ENCODE data around the gene TCN2. TPM values are rescaled to one million over a fixed set of nuclear protein-coding genes. Genes with fewer than 3 reads are reported as not detected.
A peak's percentile ranks its signal among the peaks of the same experiment; 100 is the strongest.

The TCN2 gene
- total and polyA plus RNA-seq, 9 of the 15 experiments (the other 6 are each of a cell fraction or from before 2014, with no cell fraction given): 0.88 to 5.4 (median 1.7) TPM

DNA sequence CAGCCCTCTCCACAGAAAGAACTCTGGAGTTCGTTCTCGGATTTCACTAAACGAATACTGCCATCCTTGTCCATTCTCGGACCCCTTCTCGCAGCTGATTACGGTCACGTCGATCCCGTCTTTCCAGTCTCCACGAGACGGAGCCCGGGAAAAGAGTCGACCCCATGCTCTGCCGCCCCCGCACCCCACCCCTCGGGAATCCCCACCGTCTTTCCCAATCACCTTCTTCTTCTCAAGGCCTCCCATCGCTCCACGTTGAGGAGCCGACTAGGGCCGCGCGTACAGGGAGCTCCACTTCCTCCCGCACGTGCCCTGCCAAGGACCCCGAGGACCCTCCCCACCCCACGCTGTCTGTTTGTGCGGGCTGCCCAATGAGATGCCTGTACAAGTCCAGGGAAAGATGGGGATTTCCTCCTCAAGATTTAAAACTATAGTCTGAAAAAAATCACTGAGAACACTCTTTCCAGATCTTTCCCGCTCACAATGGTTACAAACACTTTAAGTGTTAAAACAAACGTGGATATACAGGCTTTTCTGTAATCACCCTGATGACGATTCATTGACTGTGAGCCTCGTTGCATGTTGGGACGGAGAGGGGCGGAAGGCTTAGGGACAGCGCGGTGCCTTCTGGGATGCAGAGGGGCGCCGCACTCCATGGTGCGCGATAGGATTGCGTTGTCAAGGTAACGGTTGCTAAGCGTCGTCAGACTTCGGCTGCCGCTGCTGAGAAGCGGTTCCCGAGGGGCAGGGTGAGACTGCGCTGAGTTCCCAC, 15.2 kb upstream of the TCN2 start, which contains the start of gene PES1 (continued):
- TF ChIP-seq ZFPM2 (CRISPR knock-in tag; IDR thresholded peaks at IDR 0.05) (no peak), POLR3A (IDR thresholded peaks at IDR 0.05; ENCODE audit: borderline replicate concordance, extremely low read depth, insufficient read depth, insufficient read length) (no peak), TCF3 (CRISPR knock-in tag; IDR thresholded peaks at IDR 0.05) (no peak), FOXA1 (IDR thresholded peaks at IDR 0.05; ENCODE audit: borderline replicate concordance) (no peak), ZNF707 (CRISPR knock-in tag; conservative IDR thresholded peaks at IDR 0.05) (no peak), KLF13 (tag; IDR thresholded peaks at IDR 0.05; ENCODE audit: borderline replicate concordance, low read depth) (no peak), ZNF24 (IDR thresholded peaks at IDR 0.05) (no peak), FOXJ2 (tag; IDR thresholded peaks at IDR 0.05) (peak; percentile 85), NCOA1 (IDR thresholded peaks at IDR 0.05; ENCODE audit: low read depth) (no peak), NELFE (IDR thresholded peaks at IDR 0.05; ENCODE audit: insufficient read depth, insufficient read length) (no peak), ZBTB1 (CRISPR knock-in tag; IDR thresholded peaks at IDR 0.05; ENCODE audit: borderline replicate concordance, low read depth) (no peak), ZNF57 (CRISPR knock-in tag; IDR thresholded peaks at IDR 0.05) (no peak), CBX2 (IDR thresholded peaks at IDR 0.05; ENCODE audit: insufficient read depth, low read length, poor library complexity, severe bottlenecking) (no peak)
- TF ChIP-seq, protein P1, sequence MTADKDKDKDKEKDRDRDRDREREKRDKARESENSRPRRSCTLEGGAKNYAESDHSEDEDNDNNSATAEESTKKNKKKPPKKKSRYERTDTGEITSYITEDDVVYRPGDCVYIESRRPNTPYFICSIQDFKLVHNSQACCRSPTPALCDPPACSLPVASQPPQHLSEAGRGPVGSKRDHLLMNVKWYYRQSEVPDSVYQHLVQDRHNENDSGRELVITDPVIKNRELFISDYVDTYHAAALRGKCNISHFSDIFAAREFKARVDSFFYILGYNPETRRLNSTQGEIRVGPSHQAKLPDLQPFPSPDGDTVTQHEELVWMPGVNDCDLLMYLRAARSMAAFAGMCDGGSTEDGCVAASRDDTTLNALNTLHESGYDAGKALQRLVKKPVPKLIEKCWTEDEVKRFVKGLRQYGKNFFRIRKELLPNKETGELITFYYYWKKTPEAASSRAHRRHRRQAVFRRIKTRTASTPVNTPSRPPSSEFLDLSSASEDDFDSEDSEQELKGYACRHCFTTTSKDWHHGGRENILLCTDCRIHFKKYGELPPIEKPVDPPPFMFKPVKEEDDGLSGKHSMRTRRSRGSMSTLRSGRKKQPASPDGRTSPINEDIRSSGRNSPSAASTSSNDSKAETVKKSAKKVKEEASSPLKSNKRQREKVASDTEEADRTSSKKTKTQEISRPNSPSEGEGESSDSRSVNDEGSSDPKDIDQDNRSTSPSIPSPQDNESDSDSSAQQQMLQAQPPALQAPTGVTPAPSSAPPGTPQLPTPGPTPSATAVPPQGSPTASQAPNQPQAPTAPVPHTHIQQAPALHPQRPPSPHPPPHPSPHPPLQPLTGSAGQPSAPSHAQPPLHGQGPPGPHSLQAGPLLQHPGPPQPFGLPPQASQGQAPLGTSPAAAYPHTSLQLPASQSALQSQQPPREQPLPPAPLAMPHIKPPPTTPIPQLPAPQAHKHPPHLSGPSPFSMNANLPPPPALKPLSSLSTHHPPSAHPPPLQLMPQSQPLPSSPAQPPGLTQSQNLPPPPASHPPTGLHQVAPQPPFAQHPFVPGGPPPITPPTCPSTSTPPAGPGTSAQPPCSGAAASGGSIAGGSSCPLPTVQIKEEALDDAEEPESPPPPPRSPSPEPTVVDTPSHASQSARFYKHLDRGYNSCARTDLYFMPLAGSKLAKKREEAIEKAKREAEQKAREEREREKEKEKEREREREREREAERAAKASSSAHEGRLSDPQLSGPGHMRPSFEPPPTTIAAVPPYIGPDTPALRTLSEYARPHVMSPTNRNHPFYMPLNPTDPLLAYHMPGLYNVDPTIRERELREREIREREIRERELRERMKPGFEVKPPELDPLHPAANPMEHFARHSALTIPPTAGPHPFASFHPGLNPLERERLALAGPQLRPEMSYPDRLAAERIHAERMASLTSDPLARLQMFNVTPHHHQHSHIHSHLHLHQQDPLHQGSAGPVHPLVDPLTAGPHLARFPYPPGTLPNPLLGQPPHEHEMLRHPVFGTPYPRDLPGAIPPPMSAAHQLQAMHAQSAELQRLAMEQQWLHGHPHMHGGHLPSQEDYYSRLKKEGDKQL (CRISPR knock-in tag; IDR thresholded peaks at IDR 0.05; ENCODE audit: borderline replicate concordance): no peak
- TF ChIP-seq, protein P2, sequence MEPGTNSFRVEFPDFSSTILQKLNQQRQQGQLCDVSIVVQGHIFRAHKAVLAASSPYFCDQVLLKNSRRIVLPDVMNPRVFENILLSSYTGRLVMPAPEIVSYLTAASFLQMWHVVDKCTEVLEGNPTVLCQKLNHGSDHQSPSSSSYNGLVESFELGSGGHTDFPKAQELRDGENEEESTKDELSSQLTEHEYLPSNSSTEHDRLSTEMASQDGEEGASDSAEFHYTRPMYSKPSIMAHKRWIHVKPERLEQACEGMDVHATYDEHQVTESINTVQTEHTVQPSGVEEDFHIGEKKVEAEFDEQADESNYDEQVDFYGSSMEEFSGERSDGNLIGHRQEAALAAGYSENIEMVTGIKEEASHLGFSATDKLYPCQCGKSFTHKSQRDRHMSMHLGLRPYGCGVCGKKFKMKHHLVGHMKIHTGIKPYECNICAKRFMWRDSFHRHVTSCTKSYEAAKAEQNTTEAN (CRISPR knock-in tag; IDR thresholded peaks at IDR 0.05): no peak
- TF ChIP-seq, protein P3, sequence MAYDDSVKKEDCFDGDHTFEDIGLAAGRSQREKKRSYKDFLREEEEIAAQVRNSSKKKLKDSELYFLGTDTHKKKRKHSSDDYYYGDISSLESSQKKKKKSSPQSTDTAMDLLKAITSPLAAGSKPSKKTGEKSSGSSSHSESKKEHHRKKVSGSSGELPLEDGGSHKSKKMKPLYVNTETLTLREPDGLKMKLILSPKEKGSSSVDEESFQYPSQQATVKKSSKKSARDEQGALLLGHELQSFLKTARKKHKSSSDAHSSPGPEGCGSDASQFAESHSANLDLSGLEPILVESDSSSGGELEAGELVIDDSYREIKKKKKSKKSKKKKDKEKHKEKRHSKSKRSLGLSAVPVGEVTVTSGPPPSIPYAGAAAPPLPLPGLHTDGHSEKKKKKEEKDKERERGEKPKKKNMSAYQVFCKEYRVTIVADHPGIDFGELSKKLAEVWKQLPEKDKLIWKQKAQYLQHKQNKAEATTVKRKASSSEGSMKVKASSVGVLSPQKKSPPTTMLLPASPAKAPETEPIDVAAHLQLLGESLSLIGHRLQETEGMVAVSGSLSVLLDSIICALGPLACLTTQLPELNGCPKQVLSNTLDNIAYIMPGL (CRISPR knock-in tag; IDR thresholded peaks at IDR 0.05): no peak
- TF ChIP-seq, protein P4, sequence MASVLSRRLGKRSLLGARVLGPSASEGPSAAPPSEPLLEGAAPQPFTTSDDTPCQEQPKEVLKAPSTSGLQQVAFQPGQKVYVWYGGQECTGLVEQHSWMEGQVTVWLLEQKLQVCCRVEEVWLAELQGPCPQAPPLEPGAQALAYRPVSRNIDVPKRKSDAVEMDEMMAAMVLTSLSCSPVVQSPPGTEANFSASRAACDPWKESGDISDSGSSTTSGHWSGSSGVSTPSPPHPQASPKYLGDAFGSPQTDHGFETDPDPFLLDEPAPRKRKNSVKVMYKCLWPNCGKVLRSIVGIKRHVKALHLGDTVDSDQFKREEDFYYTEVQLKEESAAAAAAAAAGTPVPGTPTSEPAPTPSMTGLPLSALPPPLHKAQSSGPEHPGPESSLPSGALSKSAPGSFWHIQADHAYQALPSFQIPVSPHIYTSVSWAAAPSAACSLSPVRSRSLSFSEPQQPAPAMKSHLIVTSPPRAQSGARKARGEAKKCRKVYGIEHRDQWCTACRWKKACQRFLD (CRISPR knock-in tag; IDR thresholded peaks at IDR 0.05): peak; percentile 56; the same call in 1 of the 2 replicates

Measured in K562 (cell line).